Measurements from ENCODE around the gene PLSCR4. TPM values are rescaled to one million over a fixed set of nuclear protein-coding genes. Genes with fewer than 3 reads are reported as not detected.

Gene PLSCR4
- total RNA-seq, 1 donor from 2014 or later: 1.0 TPM

GRCh38 chr3:146178006-146178689, 72.8 kb downstream of the PLSCR4 start:
- Histone ChIP-seq H4K20me1 (ENCODE audit: low read depth) (no peaks in the 10 kb centered on the region), H3K36me3 (no peaks in the 10 kb centered on the region), H3K4me2 (no peak overlapping the region), H3K9ac (no peak overlapping the region), H3K79me2 (ENCODE audit: low read depth) (no peaks in the 10 kb centered on the region), H3K27me3 (no peaks in the 10 kb centered on the region), H3K9me3 (ENCODE audit: low read depth) (no peaks in the 10 kb centered on the region), H3K4me3 (no peak overlapping the region), H3K27ac (no peak overlapping the region), H2AFZ (replicated peaks) (no peak overlapping the region), H3K4me1 (no peaks in the 10 kb centered on the region), H3F3A (ENCODE audit: low read depth) (no peaks in the 10 kb centered on the region)
- Mint-ChIP-seq H3K9me3 (no peaks in the 10 kb centered on the region), H3K27ac (no peak overlapping the region), H3K36me3 (no peaks in the 10 kb centered on the region), H3K4me1 (no peaks in the 10 kb centered on the region), H3K27me3 (ENCODE audit: insufficient read depth, low read depth) (no peaks in the 10 kb centered on the region), H3K4me3 (no peak overlapping the region)
- no peak for TF ChIP-seq EZH2 (IDR thresholded peaks at IDR 0.05)
- no peak for TF ChIP-seq CTCF (IDR thresholded peaks at IDR 0.05)
- no peak for TF ChIP-seq EZH2phosphoT487 (IDR thresholded peaks at IDR 0.05)
- no peak for DNase-seq (ENCODE audit: low spot score)

GRCh38 chr3:146177519-146177918, 73.4 kb downstream of the PLSCR4 start:
- TF ChIP-seq EZH2phosphoT487 (IDR thresholded peaks at IDR 0.05): no peak
- no peak for TF ChIP-seq EZH2 (IDR thresholded peaks at IDR 0.05)
- no peak for TF ChIP-seq CTCF (IDR thresholded peaks at IDR 0.05)

GRCh38 chr3:146177072-146177471, 73.8 kb downstream of the PLSCR4 start:
- no peak overlapping the region for H2AFZ ChIP-seq (replicated peaks)

More at GRCh38 chr3:146177519-146177918, 73.4 kb downstream of the PLSCR4 start:
- H3K27me3 ChIP-seq: no peaks in the 10 kb centered on the region
- no peaks in the 10 kb centered on the region for H3K36me3 ChIP-seq
- no peak overlapping the region for H3K27ac ChIP-seq
- H3K79me2 ChIP-seq (ENCODE audit: low read depth): no peaks in the 10 kb centered on the region
- Mint-ChIP-seq H3K9me3 (no peaks in the 10 kb centered on the region), H3K4me1 (no peaks in the 10 kb centered on the region), H3K4me3 (no peak overlapping the region), H3K27me3 (ENCODE audit: insufficient read depth, low read depth) (no peaks in the 10 kb centered on the region), H3K27ac (no peak overlapping the region), H3K36me3 (no peaks in the 10 kb centered on the region)
- no peak overlapping the region for H3K4me2 ChIP-seq
- H2AFZ ChIP-seq (replicated peaks): no peak overlapping the region
- no peaks in the 10 kb centered on the region for H3F3A ChIP-seq (ENCODE audit: low read depth)
- H3K4me1 ChIP-seq: no peaks in the 10 kb centered on the region
- H3K9me3 ChIP-seq (ENCODE audit: low read depth): no peaks in the 10 kb centered on the region
- H4K20me1 ChIP-seq (ENCODE audit: low read depth): no peaks in the 10 kb centered on the region
- H3K9ac ChIP-seq: no peak overlapping the region
- DNase-seq (ENCODE audit: low spot score): no peak
- no peak overlapping the region for H3K4me3 ChIP-seq

More at GRCh38 chr3:146177072-146177471, 73.8 kb downstream of the PLSCR4 start:
- Histone ChIP-seq H3K79me2 (ENCODE audit: low read depth) (no peaks in the 10 kb centered on the region), H3K4me2 (no peak overlapping the region), H3F3A (ENCODE audit: low read depth) (no peaks in the 10 kb centered on the region), H3K4me1 (no peaks in the 10 kb centered on the region), H3K9ac (no peak overlapping the region), H3K36me3 (no peaks in the 10 kb centered on the region), H3K27me3 (no peaks in the 10 kb centered on the region), H4K20me1 (ENCODE audit: low read depth) (no peaks in the 10 kb centered on the region), H3K9me3 (ENCODE audit: low read depth) (no peaks in the 10 kb centered on the region), H3K27ac (no peak overlapping the region), H3K4me3 (no peak overlapping the region)
- H3K9me3 Mint-ChIP-seq: no peaks in the 10 kb centered on the region
- no peaks in the 10 kb centered on the region for H3K4me1 Mint-ChIP-seq
- DNase-seq (ENCODE audit: low spot score): no peak
- no peaks in the 10 kb centered on the region for H3K27me3 Mint-ChIP-seq (ENCODE audit: insufficient read depth, low read depth)
- no peaks in the 10 kb centered on the region for H3K36me3 Mint-ChIP-seq
- H3K27ac Mint-ChIP-seq: no peak overlapping the region
- no peak overlapping the region for H3K4me3 Mint-ChIP-seq
- no peak for TF ChIP-seq EZH2 (IDR thresholded peaks at IDR 0.05)
- no peak for TF ChIP-seq CTCF (IDR thresholded peaks at IDR 0.05)
- TF ChIP-seq EZH2phosphoT487 (IDR thresholded peaks at IDR 0.05): no peak
